ENCODE data around the gene MTIF3. TPM values are rescaled to one million over a fixed set of nuclear protein-coding genes. Genes with fewer than 3 reads are reported as not detected.
"Not testable (repeated sequence)": the region's sequence is repeated elsewhere in the genome, so short reads cannot be mapped to it uniquely, and the experiment has no call there.

The MTIF3 gene
- total RNA-seq, 1 experiment from 2014 or later: 77.4 TPM

DNA sequence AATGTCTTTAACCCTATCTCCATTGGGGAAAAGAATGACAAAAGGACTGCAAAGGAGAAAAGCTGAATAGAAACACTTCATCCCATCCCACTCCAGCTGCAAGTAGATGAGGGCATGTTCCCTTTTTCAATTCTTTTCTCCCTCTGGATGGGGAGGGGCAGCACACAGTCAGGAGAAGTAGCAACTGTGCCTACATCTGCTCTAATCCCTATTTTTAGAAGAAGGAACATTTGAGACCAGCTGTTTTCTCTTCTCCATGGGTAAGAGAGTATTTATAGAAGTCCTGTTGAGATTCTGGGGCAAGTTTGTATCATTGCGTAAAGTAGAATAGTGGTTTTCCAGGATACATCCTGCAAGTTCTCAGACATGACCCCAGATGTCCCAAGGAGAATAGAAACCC, 35.2 kb downstream of the MTIF3 start:
- no peak for DNase-seq (ENCODE audit: low spot score)

- no peak for DNase-seq (ENCODE audit: low spot score)
These were observed 39.0 kb downstream of the MTIF3 start for GRCh38 chr13:27411341-27411740.

DNA sequence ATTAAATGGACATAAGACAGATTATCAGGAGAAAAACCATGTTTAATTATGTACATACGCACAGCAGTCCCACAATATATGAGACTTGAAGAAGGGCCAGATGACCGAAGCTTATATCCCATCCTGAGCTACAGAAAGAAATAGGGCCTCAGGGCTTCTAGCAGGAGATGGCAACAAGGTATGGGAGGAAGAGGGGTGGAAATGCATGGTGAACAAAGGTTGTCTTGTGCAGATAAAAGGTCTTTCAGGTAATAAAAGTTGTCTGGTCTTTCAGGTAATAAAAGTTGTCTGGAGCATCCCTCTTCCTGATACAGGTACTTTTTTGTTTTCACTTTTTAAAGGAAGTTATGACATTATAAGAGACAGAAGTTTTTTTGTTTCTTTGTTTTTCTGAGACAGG, 41.4 kb downstream of the MTIF3 start:
- DNase-seq (ENCODE audit: low spot score): no peak

DNA sequence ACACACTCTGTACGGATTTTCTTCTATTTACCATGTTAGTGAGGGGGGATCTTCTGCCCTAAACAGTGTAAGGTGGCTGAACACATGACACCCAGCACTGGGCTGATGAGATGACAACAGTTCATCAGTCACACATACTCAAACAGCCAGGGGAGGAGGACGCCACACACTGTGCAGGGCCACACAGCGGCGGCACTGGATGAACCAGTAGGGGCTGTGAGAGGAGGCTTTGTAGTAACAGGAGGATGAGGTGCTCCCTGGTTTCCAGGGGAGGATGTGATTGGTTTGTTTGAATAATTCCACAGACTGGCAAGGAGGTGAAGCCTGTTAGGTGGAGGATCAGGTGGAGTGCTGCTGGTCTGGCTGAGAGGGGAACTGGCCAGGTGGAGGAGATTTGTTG, 42.3 kb downstream of the MTIF3 start:
- no peak for DNase-seq (ENCODE audit: low spot score)

DNA sequence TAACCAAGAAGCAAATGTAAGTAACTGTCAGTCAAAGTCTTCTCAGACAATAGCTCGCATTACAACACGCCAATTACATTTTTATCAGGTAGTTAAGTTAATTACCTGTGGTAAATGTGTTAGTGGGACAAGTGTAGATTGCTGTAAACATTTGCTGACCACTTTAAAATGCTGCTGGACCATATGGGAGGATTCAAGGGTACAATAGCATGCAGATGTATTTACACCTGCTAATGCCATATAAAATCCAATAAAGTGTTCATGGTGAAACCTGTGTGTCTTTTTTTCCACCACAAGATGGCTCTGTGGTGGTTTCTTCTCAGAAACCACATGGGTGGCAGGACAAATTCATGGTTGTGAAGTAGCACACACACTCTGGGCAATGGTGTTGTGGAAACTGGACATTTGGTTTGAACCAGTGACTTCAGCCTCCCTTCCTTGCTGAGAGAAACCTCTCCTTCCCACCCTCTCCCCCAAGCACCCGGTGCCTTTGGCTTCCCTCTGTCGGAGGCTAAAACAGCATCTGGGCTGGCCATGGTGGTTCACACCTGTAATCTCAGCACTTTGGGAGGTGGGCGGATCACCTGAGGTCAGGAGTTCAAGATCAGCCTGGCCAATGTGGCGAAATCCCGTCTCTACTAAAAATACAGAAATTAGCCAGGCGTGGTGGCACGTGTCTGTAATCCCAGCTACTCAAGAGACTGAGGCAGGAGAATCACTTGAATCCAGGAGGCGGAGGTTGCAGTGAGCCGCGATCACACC, 44.0 kb downstream of the MTIF3 start:
- DNase-seq (ENCODE audit: low spot score): peak; percentile 30

GRCh38 chr13:27405546-27406134, 44.7 kb downstream of the MTIF3 start:
- DNase-seq (ENCODE audit: low spot score): no peak

DNA sequence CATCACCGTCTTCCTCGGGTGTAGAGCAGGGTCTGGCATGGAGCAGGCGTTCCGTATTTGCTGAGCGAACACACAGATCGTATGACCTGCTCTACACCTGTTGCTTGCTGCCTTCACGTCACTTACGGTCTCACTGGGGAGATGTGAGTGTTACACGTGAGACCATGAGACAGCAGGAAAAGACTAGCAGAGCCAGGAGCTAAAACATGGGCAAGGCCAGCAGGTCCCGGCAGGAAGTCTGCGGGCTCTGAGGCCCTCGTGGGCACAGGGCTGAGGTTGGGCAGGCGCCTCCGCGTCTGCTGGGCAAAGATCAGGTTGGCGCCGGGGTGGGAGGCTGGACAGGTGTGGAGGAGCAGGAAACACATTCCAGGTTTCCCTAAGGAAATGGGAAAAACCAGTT, 45.7 kb downstream of the MTIF3 start:
- DNase-seq (ENCODE audit: low spot score): no peak

GRCh38 chr13:27403727-27404385, 46.5 kb downstream of the MTIF3 start:
- no peak for DNase-seq (ENCODE audit: low spot score)

DNA sequence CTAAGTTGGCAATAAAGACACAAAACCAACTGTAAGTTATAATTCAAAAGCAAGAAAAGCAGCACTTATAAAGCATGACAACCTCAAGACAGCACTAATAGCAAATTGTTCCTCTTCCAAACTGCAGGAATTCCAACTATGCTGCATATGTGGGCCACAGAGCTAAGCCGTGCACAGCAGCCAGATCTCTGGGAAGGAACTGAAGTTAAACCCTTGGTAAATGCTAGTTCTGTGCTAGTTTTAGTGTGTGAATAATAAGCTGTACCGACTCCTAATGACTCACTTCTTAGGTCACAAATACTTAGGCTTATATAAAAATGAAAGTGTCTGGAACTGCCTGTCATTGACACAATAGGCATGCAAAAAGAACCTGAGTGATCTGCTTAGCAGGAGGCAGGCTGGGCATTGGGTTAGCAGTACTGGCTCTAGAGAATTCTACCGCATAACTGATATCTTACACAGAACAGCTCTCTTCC, 47.1 kb downstream of the MTIF3 start:
- DNase-seq (ENCODE audit: low spot score): peak; percentile 68

DNA sequence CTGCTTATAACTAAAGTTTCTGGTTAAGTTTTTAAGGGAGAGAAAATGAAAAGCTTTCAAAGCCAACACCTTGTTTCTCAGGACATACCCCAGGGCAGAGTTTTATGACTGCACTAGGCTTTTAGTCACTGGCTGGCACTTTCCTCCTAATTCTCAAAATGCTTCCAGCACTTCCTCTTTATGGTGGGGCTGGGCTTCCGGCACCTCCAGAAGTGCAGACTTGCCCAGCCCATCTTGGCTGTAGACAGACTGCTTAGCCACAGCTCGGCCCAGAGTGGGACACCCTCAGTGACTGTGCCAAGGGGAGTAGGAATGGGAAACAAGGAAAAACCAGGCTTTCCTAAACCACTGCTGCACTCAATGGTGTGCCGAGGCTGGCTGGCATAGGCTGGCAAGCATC, 49.2 kb downstream of the MTIF3 start:
- no peak for DNase-seq (ENCODE audit: low spot score)

DNA sequence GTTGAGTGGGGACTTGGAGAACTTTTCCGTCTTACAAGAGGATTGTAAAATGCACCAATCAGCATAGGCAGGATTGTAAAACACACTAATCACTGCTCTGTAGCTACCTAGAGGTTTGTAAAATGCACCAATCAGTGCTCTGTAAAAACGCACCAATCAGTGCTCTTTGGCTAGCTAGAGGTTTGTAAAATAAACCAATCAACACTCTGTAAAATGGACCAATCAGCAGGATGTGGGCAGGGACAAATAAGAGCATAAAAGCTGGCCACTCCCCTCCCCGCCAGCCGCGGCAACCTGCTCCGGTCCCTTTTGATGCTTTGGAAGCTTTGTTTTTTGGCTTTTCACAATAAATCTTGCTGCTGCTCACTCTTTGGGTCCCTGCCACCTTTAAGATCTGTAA, 50.0 kb downstream of the MTIF3 start:
- DNase-seq (ENCODE audit: low spot score): not testable (repeated sequence)

DNA sequence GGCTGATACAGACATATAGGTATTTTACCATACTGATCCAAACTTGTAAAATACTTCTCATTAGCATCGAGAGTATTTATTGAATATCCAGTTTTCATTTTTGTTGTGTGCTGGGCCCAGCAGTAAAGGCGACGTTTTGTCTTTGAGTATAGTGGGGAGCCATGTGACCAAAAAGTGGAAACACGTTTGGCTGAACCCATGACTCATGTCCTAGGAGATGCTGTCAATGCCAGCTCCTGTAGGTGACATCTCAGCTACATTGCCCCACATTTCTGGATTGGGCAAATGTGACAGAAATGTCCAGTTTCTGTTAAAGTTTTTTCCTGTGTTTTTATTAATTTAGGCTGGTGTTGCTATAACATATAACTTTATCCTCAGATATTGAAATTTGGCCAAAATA, 52.0 kb downstream of the MTIF3 start:
- no peak for DNase-seq (ENCODE audit: low spot score)

- DNase-seq (ENCODE audit: low spot score): no peak
These were observed 54.0 kb downstream of the MTIF3 start for GRCh38 chr13:27396252-27396846.

DNA sequence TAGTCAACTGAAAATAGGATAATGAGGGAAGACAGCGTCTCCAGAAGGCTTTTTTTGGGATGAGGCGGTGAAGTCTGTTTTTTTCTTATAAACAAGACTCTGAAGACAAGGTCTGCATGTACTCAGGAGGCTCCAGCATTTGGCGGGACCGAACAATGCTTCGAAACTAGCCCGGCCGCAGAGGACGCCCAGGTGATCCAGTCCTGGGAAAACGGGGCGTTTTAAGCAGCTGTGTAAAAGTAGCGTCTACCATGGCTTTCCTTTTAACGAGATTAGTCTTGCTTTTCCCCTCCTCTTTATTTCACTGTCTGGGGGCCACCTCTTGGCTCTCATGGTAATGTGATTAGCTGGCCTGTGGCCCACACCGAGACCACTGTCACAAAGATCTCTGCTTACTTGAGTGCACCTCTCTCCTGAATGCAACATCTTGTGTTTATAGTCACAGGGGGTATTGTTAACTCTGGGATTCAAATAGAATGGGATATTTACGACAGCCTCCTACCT, 55.3 kb downstream of the MTIF3 start:
- no peak for DNase-seq (ENCODE audit: low spot score)

GRCh38 chr13:27393101-27393500, 57.3 kb downstream of the MTIF3 start:
- DNase-seq (ENCODE audit: low spot score): no peak

- DNase-seq (ENCODE audit: low spot score): no peak
These were observed 58.9 kb downstream of the MTIF3 start for GRCh38 chr13:27391471-27391870.

GRCh38 chr13:27389891-27390290, 60.5 kb downstream of the MTIF3 start:
- DNase-seq (ENCODE audit: low spot score): no peak

DNA sequence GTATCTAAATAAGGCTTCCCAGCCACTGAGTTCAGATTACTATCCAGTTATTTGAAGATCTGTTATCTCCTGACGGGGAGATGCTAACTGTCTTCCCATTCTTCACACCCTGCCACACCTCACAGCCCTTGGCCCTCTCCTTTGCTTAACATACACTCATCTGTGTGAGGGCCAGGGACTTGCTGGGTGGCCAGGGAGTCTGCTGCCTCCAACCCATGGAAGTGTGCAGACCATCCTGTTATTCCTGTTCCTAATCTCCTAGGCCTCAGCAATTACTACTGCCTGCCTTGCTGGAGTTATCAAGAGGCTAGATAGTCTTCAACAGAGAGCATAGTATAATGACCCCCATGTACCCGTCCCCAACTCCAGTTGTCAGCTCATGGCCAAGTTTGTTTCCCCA, 62.1 kb downstream of the MTIF3 start:
- DNase-seq (ENCODE audit: low spot score): no peak
